Natural killer cell (primary cell): ENCODE data around the gene BOD1L2. TPM values are rescaled to one million over a fixed set of nuclear protein-coding genes. Genes with fewer than 3 reads are reported as not detected.

Experiments used
- ATAC-seq, 3 donors: fragments of 150-1000 bp in 2 of 3; fragments of 200-7000 bp in 1 of 3; cut with Tn5 transposase; 1 replicate in 1 of 3; 2 replicates in 2 of 3; pipeline ENCODE4 v1.10.0; 2021; ENCODE audit warnings: mild to moderate bottlenecking in 2 of 3, moderate library complexity in 2 of 3
- DNase-seq, 2 donors: peaks; one replicate each; pipeline versions ENCODE4 v3.0.0 to v3.0.0-alpha.2; 2013 to 2021; ENCODE audit warnings: mixed read lengths in 1 of 2
- H3K27ac ChIP-seq: one replicate; pipeline ENCODE4 v1.5.1; 2013; ENCODE audit warnings: mild to moderate bottlenecking, low read length
- H3K27me3 ChIP-seq: one replicate; pipeline ENCODE4 v1.6.1; 2013; ENCODE audit warnings: low read length; ENCODE audit not compliant: control insufficient read depth, insufficient read depth
- H3K36me3 ChIP-seq: one replicate; pipeline ENCODE4 v1.6.1; 2013; ENCODE audit warnings: low read length; ENCODE audit not compliant: control insufficient read depth, insufficient read depth
- H3K4me1 ChIP-seq: one replicate; pipeline ENCODE4 v1.6.1; 2013; ENCODE audit warnings: low read length; ENCODE audit not compliant: control insufficient read depth, insufficient read depth
- H3K4me3 ChIP-seq: one replicate; pipeline ENCODE4 v1.5.1; 2013; ENCODE audit warnings: low read length
- H3K9me3 ChIP-seq: one replicate; pipeline ENCODE4 v1.6.1; 2013; ENCODE audit warnings: low read length; ENCODE audit not compliant: control insufficient read depth, insufficient read depth
- H3K27ac Mint-ChIP-seq, 2 donors: one replicate each; pipeline ENCODE4 v1.8.0; 2022; ENCODE audit warnings: mild to moderate bottlenecking in 2 of 2, mixed read lengths in 2 of 2, moderate library complexity in 1 of 2
- H3K27me3 Mint-ChIP-seq, 2 donors: one replicate each; pipeline ENCODE4 v1.8.0; 2022; ENCODE audit warnings: low read depth in 2 of 2, mixed read lengths in 2 of 2
- H3K36me3 Mint-ChIP-seq: one replicate; pipeline ENCODE4 v1.8.0; 2022; ENCODE audit warnings: mixed read lengths
- H3K4me1 Mint-ChIP-seq, 2 donors: one replicate each; pipeline ENCODE4 v1.8.0; 2022; ENCODE audit warnings: mixed read lengths in 2 of 2
- H3K4me3 Mint-ChIP-seq: one replicate; pipeline ENCODE4 v1.8.0; 2022; ENCODE audit warnings: mild to moderate bottlenecking, moderate library complexity, mixed read lengths
- H3K9me3 Mint-ChIP-seq, 2 donors: one replicate each; pipeline ENCODE4 v1.8.0; 2022; ENCODE audit warnings: mixed read lengths in 2 of 2
- CTCF ChIP-seq: fragments of 200-600 bp; IDR thresholded peaks from one replicate; pipeline ENCODE4 v1.8.0; 2022; ENCODE audit warnings: antibody characterized with exemption
- WGBS: methylation state at CpG from one replicate; pipeline ENCODE4 v1.1.7; 2013; ENCODE audit warnings: missing lambda C conversion rate; ENCODE audit not compliant: insufficient coverage; 5-methylcytosine and 5-hydroxymethylcytosine counted together
- intact Hi-C: fragments of 100-400 bp; cut with micrococcal nuclease; formaldehyde crosslinking; loops from one replicate; pipeline ENCODE4 v1.14.2; 2022
- total RNA-seq, 4 donors: library from RNA; stranded (reverse); fragments of 120-200 nt in 1 of 4; gene quantifications; one replicate each; pipeline versions ENCODE4 v1.2.3 to v1.2.4, GENCODE V29; 2013 to 2022

Gene BOD1L2
- total RNA-seq, 3 donors from 2014 or later (not counting 1 experiment from before 2014, with no cell fraction given): not detected

GRCh38 chr18:57122936-57123510 is 23.9 kb upstream of the BOD1L2 start:
- no peak overlapping the region for H3K27ac Mint-ChIP-seq
- Histone ChIP-seq H3K27me3 (no peaks in the 10 kb centered on the region), H3K9me3 (no peaks in the 10 kb centered on the region), H3K36me3 (no peaks in the 10 kb centered on the region), H3K27ac (no peak overlapping the region), H3K4me3 (no peak overlapping the region), H3K4me1 (no peaks in the 10 kb centered on the region)
- WGBS: 73% methylated on average over 6 of the region's 6 CpGs
- peaks cover 16 to 23% of the 10 kb centered on the region in 2 donors for H3K27me3 Mint-ChIP-seq
- no peak for DNase-seq
- H3K36me3 Mint-ChIP-seq: no peaks in the 10 kb centered on the region
- ATAC-seq: no peak
- H3K9me3 Mint-ChIP-seq: no peaks in the 10 kb centered on the region
- no peak for TF ChIP-seq CTCF
- H3K4me1 Mint-ChIP-seq: no peaks in the 10 kb centered on the region
- intact Hi-C loops: no loop called here
- H3K4me3 Mint-ChIP-seq: no peak overlapping the region

- intact Hi-C loops: no loop called here
- Histone ChIP-seq H3K27me3 (no peaks in the 10 kb centered on the region), H3K4me3 (no peak overlapping the region), H3K27ac (no peak overlapping the region), H3K9me3 (no peaks in the 10 kb centered on the region), H3K36me3 (no peaks in the 10 kb centered on the region), H3K4me1 (no peaks in the 10 kb centered on the region)
- DNase-seq (no peak), ATAC-seq (no peak)
- H3K27ac Mint-ChIP-seq: no peak overlapping the region
- H3K36me3 Mint-ChIP-seq: no peaks in the 10 kb centered on the region
- 23% methylated on average over 5 of the region's 5 CpGs for WGBS
- no peak overlapping the region for H3K4me3 Mint-ChIP-seq
- H3K27me3 Mint-ChIP-seq: peaks cover 24 to 32% of the 10 kb centered on the region in 2 donors
- no peaks in the 10 kb centered on the region for H3K4me1 Mint-ChIP-seq
- TF ChIP-seq CTCF: no peak
- H3K9me3 Mint-ChIP-seq: no peaks in the 10 kb centered on the region
Observed at GRCh38 chr18:57125627-57126026, 21.3 kb upstream of the BOD1L2 start.

- no peak for TF ChIP-seq CTCF
- no peaks in the 10 kb centered on the region for H3K4me1 ChIP-seq
- H3K9me3 Mint-ChIP-seq: no peaks in the 10 kb centered on the region
- ATAC-seq (no peak), DNase-seq (no peak)
- H3K4me3 ChIP-seq: no peak overlapping the region
- intact Hi-C loops: no loop called here
- peaks cover 10 to 19% of the 10 kb centered on the region in 2 donors for H3K27me3 Mint-ChIP-seq
- H3K27me3 ChIP-seq: no peaks in the 10 kb centered on the region
- WGBS: 83% methylated on average over 8 of the region's 8 CpGs
- H3K36me3 ChIP-seq: no peaks in the 10 kb centered on the region
- no peaks in the 10 kb centered on the region for H3K9me3 ChIP-seq
- H3K27ac ChIP-seq: no peak overlapping the region
- H3K27ac Mint-ChIP-seq: no peak overlapping the region
- no peak overlapping the region for H3K4me3 Mint-ChIP-seq
- no peaks in the 10 kb centered on the region for H3K36me3 Mint-ChIP-seq
- H3K4me1 Mint-ChIP-seq: no peaks in the 10 kb centered on the region
Observed at GRCh38 chr18:57128220-57128932, 18.5 kb upstream of the BOD1L2 start.
